HEK293 (cell line): Measurements from ENCODE around the gene REX1BD.

Source experiments
- EGR2 ChIP-seq: fragments of 450-650 bp; formaldehyde crosslinking; IDR thresholded peaks from 2 replicates; pipeline ENCODE4 v1.5.1; 2016; ENCODE audit warnings: low read depth, missing biosample characterization, missing genetic modification characterization
- ZNF175 ChIP-seq: fragments of 450-650 bp; formaldehyde crosslinking; IDR thresholded peaks from 2 replicates; pipeline ENCODE4 v1.5.1; 2016; ENCODE audit warnings: missing biosample characterization, missing genetic modification characterization

DNA sequence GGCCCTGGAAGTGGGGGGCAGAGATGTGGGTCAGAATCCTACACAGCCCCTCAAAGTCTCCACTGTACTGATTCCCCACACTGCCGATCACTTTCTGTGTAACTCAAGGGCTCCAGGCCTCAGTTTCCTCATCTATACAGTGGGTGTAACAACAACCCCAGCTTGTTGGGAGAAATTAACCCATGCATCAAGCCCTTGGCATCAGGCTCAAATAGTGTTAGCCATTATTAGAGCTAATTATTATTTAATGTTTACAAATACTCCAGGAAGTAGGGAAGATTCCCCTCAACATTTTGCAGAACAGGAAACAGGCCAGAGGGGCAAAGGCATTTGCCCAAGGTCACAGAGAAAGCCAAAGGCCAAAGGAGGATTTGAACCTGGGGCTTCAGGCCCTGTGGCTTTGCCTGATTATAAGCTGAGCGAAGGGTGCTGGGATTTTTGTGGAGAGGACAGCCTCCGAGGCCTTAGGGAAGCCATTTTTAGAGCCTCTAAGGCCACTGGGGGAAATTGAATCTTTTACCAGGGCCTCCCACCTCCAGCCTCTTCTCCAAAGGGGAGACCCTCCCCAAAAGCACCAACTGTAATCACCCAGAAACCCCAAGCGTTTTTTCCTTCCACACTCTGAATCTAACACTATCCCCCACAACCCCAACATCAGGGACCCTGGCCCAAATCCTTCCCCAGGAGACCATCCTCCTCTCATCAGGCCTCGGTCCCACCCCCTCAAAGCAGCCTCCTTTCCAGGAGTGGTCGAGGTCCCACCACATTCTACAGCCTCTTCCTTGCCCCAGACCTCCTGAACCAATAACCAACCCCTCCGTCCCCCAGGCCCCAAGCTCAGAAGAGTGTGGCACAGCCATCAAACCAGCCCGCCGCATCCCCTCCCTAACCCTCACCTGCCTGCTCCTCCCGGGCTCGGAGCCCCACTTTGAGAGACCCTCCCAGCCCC lies 46.3 kb upstream of the REX1BD start:
- TF ChIP-seq EGR2 (tag by site-specific recombination), result no peak
- TF ChIP-seq ZNF175 (tag by site-specific recombination), result no peak
